GM12873 (cell line): Measurements from ENCODE around the gene CFAP299.

Source experiments
- TF ChIP-seq, protein P1 (sequence below): IDR thresholded peaks from 2 replicates; pipeline ENCODE4 v1.5.1; 2012; ENCODE audit warnings: low read depth, mild to moderate bottlenecking, moderate library complexity, low read length, control low read depth; ENCODE audit not compliant: insufficient read depth; ENCODE audit errors: missing control alignments

CFAP299 gene

DNA sequence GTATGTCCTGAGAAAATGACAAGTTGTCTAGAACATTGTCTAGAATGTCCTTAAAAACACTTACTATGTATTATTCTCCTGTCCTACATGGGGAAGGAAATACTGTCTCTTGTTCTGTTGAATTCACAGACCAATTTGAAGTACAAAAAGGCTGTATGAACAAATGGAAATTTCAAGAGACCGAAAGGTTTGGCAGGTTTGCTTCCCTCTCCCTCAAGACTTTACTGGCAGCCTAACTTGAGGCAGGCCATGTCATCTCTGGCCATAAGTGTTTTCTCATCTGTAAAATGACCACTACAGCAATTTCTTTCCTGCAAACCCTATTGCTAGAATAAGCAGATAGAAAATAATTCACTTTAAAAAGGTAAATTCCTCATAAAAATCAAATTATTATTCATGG, 503.8 kb downstream of the CFAP299 start:
- TF ChIP-seq, protein P1, sequence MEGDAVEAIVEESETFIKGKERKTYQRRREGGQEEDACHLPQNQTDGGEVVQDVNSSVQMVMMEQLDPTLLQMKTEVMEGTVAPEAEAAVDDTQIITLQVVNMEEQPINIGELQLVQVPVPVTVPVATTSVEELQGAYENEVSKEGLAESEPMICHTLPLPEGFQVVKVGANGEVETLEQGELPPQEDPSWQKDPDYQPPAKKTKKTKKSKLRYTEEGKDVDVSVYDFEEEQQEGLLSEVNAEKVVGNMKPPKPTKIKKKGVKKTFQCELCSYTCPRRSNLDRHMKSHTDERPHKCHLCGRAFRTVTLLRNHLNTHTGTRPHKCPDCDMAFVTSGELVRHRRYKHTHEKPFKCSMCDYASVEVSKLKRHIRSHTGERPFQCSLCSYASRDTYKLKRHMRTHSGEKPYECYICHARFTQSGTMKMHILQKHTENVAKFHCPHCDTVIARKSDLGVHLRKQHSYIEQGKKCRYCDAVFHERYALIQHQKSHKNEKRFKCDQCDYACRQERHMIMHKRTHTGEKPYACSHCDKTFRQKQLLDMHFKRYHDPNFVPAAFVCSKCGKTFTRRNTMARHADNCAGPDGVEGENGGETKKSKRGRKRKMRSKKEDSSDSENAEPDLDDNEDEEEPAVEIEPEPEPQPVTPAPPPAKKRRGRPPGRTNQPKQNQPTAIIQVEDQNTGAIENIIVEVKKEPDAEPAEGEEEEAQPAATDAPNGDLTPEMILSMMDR = no peak

DNA sequence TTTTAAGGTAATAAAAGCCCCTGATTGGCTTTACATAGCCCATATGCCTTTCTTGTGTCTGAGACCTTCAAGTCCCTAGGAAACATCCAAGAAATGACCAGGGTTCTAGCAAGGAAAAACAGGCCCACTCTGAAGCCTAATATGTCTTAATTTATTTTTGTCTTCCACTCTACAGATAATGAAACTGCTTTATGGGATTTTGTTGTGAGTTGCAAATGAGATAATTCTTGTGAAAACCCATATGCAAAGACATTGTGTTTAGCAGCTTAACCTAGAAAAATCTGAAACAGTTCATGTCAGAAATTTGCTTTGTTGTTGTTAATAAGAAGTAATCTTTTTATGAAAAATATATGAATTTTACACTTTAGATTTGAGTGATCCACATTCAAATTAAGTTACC, 504.3 kb downstream of the CFAP299 start:
- TF ChIP-seq, protein P1 = no peak

DNA sequence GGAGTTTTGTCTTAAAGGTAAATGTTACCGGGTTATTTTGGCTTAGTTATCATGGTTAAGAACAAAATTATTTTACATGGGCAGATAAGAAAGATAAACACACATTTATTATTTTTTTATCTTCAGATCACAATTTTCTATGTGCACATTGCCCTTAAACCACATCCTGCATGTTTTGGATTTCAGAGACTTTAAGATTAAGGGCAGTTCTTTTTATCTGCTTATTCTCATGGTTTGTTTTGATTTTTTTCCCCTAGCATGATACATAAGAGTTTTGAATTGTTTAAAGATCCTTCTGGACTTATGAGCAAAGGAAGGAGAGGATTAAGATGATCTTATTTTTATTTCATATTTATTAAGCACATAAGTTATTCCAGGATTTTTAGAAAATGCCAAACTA, 504.9 kb downstream of the CFAP299 start:
- TF ChIP-seq, protein P1 = no peak

DNA sequence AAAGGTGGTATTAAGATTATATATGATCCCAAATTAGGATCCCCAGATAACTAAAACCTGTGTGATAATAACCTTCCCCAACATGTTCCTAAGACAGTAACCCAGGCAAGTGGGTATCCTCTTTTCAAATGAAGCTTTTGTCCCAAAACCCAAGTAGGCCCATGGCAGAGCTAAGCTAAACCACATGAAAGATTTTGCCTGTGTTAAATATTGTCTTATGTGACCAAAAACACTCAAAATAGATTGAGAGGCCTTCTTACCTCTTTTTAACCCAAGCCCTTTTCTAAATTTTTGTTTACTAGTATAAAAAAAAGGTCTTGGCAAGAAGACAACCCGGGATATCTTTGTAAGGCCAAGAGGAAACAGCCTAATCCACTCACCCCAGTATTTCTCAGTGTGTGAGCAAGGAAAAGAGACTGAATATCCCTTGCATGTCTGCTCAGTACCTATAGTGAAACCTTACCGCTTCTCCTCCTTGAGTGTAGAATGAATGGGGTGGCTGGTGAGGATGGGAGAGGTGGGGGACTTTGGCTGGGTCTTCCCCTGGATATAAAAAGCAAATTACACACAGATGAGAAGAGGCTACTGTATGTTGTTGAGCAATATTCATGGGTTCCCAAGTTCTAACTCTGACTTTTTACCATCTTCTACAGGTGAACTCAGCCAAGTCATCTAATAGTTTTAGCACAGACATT, 506.2 kb downstream of the CFAP299 start:
- TF ChIP-seq, protein P1 = no peak

DNA sequence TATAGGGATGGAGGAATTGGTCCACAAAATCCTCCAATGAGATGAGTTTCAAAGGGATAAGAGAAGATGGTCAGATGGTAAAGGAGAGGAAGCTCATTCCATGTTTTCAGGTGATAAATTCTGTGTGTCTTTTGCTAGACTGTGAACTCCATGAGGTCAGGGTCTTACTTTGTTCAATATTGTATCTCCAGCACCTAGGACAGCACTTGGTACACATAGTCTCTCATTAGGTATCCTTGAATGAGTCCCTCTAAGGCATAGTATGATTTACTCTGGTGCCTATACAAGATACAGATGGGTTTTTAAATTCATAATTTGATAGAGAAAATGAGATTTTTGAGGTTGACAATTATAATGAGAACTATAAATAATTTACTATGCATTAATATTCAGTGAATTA, 510.7 kb downstream of the CFAP299 start:
- TF ChIP-seq, protein P1 = no peak

DNA sequence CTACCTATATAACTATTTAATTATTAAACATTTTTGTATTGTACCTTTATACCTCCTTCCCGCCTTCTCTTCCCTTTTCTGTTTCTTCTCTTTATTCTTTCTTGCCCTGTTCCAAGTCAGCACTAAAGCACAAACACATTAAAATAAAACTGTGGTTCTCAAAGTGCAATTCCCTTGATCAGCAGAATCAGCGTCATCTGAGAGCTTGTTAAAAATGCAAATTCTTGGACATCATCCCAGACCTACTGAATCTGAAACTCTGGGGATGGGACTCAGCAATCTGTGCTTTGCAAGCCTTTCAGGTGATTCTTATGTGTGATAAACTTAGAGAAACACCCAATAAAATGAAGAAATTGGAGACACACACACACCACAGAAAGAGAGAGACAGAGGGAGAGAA, 516.5 kb downstream of the CFAP299 start:
- TF ChIP-seq, protein P1 = no peak

DNA sequence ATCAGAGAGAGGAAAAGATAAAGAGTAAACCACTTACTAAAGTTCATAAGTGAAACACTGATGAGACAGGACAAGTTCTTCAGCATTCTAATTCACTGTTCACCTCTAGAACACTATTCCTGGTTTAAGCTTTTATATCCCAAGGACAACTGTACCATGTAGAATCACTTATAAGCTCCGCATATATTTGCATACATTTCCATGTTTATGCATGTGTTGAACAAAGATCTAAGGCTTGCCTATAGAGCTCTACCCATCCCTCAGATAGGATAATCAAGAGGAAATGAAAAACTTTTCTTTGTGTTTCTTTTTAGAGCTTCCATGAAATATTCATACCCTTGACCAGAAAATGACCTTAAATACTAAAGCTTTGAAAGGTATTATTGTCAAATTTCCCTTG, 538.0 kb downstream of the CFAP299 start:
- TF ChIP-seq, protein P1 = no peak
